ENCODE results near the gene CBL. TPM values are rescaled to one million over a fixed set of nuclear protein-coding genes. Genes with fewer than 3 reads are reported as not detected.
A peak's percentile ranks its signal among the peaks of the same experiment; 100 is the strongest.
"Not testable (repeated sequence)": the region's sequence is repeated elsewhere in the genome, so short reads cannot be mapped to it uniquely, and the experiment has no call there.

CBL gene
- total RNA-seq, 2 experiments from 2014 or later = 29.3 to 33.2 TPM

DNA sequence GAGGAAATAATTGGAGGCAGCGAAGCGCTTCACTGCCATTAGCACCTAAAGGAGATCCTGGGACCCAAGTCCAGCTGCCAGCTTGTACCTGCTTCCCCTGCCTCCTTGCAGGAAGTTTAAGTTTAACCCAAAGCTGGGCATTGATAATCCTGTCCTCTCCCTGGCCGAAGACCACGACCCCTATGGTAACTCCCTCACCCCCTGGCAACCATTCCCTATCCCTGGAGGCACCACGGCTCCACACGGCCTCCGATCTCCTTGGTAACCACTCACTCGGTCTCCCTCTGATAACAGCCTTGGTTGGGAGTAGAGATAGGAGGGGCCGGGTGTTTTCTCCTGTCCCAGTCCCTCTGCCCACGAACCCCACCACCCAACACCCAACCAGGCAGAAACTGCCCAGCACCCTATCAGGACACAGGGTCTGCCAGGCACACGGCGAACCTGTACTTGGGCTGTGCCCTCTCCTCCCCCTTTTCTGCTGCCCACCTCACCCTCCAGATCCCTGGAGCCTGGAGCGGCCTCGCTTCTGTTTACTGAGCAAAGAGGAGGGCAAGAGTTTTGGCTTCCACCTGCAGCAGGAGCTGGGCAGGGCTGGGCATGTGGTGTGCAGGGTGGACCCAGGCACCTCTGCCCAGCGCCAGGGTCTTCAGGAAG is 20.0 kb upstream of the CBL start:
- Mint-ChIP-seq H3K9me3 (ENCODE audit: low read depth) (no peaks in the 10 kb centered on the region), H3K4me1 (peaks cover 3% of the 10 kb centered on the region), H3K27me3 (no peaks in the 10 kb centered on the region), H3K27ac (no peak overlapping the region), H3K4me3 (no peak overlapping the region), H3K36me3 (ENCODE audit: low read depth) (peaks cover 9% of the 10 kb centered on the region)
- POLR2A ChIA-PET = interaction anchor here (1.1 kb wide), 1 partner anchor 17 kb away, joined by 3 read pairs; no protein-coding TSS in a partner anchor
- DNase-seq (no peak), ATAC-seq (no peak)
- intact Hi-C loops (cut with DNase I, micrococcal nuclease) = no loop called here
- CTCF ChIA-PET = interaction anchor here (0.6 kb wide), 1 partner anchor 41 kb away, joined by 3 read pairs; no protein-coding TSS in a partner anchor

- H3K27me3 Mint-ChIP-seq = no peaks in the 10 kb centered on the region
- H3K9me3 Mint-ChIP-seq (ENCODE audit: low read depth) = no peaks in the 10 kb centered on the region
- DNase-seq (no peak), ATAC-seq (no peak)
- CTCF ChIA-PET = interaction anchor here (0.5 to 0.6 kb wide), 2 partner anchors 9 to 128 kb away, joined by 3 read pairs; no protein-coding TSS in a partner anchor
- intact Hi-C loops (cut with DNase I, micrococcal nuclease) = no loop called here
- peaks cover 8% of the 10 kb centered on the region for H3K36me3 Mint-ChIP-seq (ENCODE audit: low read depth)
- H3K27ac Mint-ChIP-seq = no peak overlapping the region
- no peak overlapping the region for H3K4me3 Mint-ChIP-seq
- H3K4me1 Mint-ChIP-seq = peaks cover 3% of the 10 kb centered on the region
- POLR2A ChIA-PET = no interaction called here
Measured at GRCh38 chr11:119187123-119187892, 18.8 kb upstream of the CBL start.

- Mint-ChIP-seq H3K36me3 (ENCODE audit: low read depth) (peaks cover 6% of the 10 kb centered on the region), H3K27ac (no peak overlapping the region), H3K4me3 (no peak overlapping the region), H3K27me3 (no peaks in the 10 kb centered on the region), H3K4me1 (peaks cover 3% of the 10 kb centered on the region), H3K9me3 (ENCODE audit: low read depth) (no peaks in the 10 kb centered on the region)
- ATAC-seq (no peak), DNase-seq (no peak)
- intact Hi-C loops (cut with DNase I, micrococcal nuclease) = no loop called here
- POLR2A ChIA-PET = no interaction called here
- CTCF ChIA-PET = no interaction called here
Measured at GRCh38 chr11:119188067-119188466, 18.1 kb upstream of the CBL start.

DNA sequence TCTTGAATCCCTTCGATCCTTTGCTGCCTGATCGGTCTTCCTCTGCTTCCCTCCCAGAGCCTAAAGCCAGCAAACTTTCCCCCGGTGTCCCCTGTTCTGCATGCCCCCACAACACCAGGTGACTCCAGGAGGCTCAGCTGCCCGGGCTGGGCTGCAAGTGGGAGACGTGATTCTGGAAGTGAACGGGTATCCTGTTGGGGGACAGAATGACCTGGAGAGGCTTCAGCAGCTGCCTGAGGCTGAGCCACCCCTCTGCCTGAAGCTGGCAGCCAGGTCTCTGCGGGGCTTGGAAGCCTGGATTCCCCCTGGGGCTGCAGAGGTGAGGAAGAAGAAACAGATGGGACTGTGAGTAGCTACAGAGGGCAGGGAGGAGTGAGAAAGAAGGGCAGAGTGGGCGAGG is 17.3 kb upstream of the CBL start:
- no peak overlapping the region for H3K4me3 Mint-ChIP-seq
- H3K27ac Mint-ChIP-seq = no peak overlapping the region
- intact Hi-C loops (cut with DNase I, micrococcal nuclease) = no loop called here
- H3K9me3 Mint-ChIP-seq (ENCODE audit: low read depth) = no peaks in the 10 kb centered on the region
- H3K36me3 Mint-ChIP-seq (ENCODE audit: low read depth) = peaks cover 6% of the 10 kb centered on the region
- H3K27me3 Mint-ChIP-seq = no peaks in the 10 kb centered on the region
- ChIA-PET CTCF (interaction anchor here (0.6 kb wide), 1 partner anchor 132 kb away, joined by 3 read pairs; no protein-coding TSS in a partner anchor), POLR2A (no interaction called here)
- peaks cover 3% of the 10 kb centered on the region for H3K4me1 Mint-ChIP-seq
- no peak for DNase-seq
- ATAC-seq = no peak

DNA sequence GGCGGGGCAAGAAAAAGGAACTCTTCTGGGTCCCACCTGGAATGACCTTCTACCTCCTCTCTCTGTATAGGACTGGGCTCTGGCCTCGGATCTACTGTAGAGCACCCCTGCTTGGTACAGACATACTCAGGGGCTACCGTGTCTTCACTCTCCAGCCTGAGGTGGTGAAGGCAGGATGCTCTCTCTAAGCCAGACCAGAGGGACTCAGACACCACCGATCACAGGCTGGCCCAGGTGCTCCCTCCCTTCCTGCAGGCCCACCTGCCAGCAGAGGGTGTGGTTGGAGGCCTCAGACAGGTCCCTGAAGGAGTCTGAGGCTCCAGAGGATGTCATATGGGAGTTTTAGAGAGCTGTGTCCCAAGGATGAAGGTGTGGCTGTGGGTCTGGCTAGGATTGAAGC is 16.7 kb upstream of the CBL start:
- Mint-ChIP-seq H3K27me3 (no peaks in the 10 kb centered on the region), H3K9me3 (ENCODE audit: low read depth) (no peaks in the 10 kb centered on the region), H3K4me3 (no peak overlapping the region), H3K36me3 (ENCODE audit: low read depth) (peaks cover 4% of the 10 kb centered on the region), H3K4me1 (peaks cover under 1% of the 10 kb centered on the region), H3K27ac (no peak overlapping the region)
- DNase-seq (no peak), ATAC-seq (no peak)
- CTCF ChIA-PET = interaction anchor here (0.6 kb wide), 1 partner anchor 132 kb away, joined by 3 read pairs; no protein-coding TSS in a partner anchor
- POLR2A ChIA-PET = no interaction called here
- intact Hi-C loops (cut with DNase I, micrococcal nuclease) = no loop called here

DNA sequence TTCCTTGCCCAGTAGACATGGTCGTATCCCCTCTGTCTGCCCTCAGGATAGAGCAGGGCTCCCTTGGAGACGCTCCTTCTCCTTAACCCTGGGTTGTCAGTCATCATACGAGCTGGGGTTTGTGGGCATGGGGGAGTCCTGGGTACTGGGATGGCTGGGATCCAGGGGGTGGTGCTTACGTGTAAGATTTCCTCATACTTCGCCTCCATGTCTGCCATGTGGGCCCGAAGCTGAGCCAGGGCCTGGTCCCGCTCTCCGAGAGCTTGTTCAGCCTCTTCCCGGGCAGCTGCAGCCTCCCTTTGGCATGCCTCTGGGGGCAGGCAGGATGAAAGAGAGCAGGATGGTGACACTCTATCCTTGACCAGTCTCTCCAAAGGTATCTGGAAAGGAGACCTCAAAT is 15.6 kb upstream of the CBL start:
- H3K27me3 Mint-ChIP-seq = no peaks in the 10 kb centered on the region
- H3K27ac Mint-ChIP-seq = no peak overlapping the region
- no peaks in the 10 kb centered on the region for H3K36me3 Mint-ChIP-seq (ENCODE audit: low read depth)
- intact Hi-C loops (cut with DNase I, micrococcal nuclease) = no loop called here
- H3K4me3 Mint-ChIP-seq = no peak overlapping the region
- no peak for ATAC-seq
- CTCF ChIA-PET = interaction anchor here (0.6 to 0.7 kb wide), 2 partner anchors 26 to 36 kb away, joined by 3 to 4 read pairs; no protein-coding TSS in a partner anchor
- DNase-seq = no peak
- H3K9me3 Mint-ChIP-seq (ENCODE audit: low read depth) = no peaks in the 10 kb centered on the region
- no peaks in the 10 kb centered on the region for H3K4me1 Mint-ChIP-seq
- POLR2A ChIA-PET = interaction anchor here (0.6 kb wide), 1 partner anchor 108 kb away, joined by 3 read pairs; no protein-coding TSS in a partner anchor

DNA sequence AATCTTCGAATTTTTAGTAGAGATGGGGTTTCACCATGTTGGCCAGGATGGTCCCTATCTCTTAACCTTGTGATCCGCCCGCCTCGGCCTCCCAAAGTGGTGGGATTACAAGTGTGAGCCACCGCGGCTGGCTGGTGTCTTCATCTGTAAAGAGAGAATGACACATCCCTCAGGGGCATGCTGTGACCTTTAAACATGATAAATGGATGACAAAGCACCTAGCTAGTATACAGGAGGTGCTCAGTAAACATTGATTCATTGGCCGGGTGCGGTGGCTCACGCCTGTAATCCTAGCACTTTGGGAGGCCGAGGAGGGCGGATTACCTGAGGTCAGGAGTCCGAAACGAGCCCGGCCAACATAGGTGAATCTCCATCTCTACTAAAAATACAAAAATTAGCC is 14.9 kb upstream of the CBL start:
- H3K4me3 Mint-ChIP-seq; H3K4me1 Mint-ChIP-seq; H3K9me3 Mint-ChIP-seq (ENCODE audit: low read depth); DNase-seq; H3K27ac Mint-ChIP-seq; POLR2A ChIA-PET; H3K36me3 Mint-ChIP-seq (ENCODE audit: low read depth); intact Hi-C loops (cut with DNase I, micrococcal nuclease); H3K27me3 Mint-ChIP-seq: not testable (repeated sequence)
- ATAC-seq = peak; percentile 23
- CTCF ChIA-PET = interaction anchor here (0.6 to 0.7 kb wide), 2 partner anchors 27 to 1906 kb away, joined by 3 read pairs; no protein-coding TSS in a partner anchor

DNA sequence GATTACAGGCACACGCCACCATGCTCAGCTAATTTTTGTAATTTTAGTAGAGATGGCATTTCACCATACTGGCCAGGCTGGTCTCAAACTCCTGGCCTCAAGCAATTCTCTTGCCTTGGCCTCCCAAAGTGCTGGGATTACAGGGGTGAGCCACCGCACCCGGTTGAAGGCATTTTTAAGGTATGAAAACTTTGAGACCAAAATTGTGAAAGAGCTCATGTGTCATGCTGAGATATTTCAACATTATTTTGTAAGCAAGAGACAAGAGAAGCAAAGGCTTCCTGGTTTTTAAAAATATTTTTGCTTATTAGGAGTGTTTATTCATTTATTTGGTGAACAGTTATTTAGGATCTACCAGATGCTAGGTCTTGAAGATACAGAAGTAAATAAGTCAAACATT is 14.0 kb upstream of the CBL start:
- Mint-ChIP-seq H3K4me1 (peaks cover 2% of the 10 kb centered on the region), H3K36me3 (ENCODE audit: low read depth) (no peaks in the 10 kb centered on the region), H3K4me3 (no peak overlapping the region), H3K27me3 (no peaks in the 10 kb centered on the region), H3K27ac (no peak overlapping the region), H3K9me3 (ENCODE audit: low read depth) (no peaks in the 10 kb centered on the region)
- CTCF ChIA-PET = interaction anchor here (0.9 to 1.7 kb wide), 2 partner anchors 14 to 92 kb away, joined by 4 to 5 read pairs; partner anchors contain the start of gene CBL
- POLR2A ChIA-PET = no interaction called here
- intact Hi-C loops (cut with DNase I, micrococcal nuclease) = no loop called here
- no peak for ATAC-seq
- no peak for DNase-seq

- no peaks in the 10 kb centered on the region for H3K27me3 Mint-ChIP-seq
- no peaks in the 10 kb centered on the region for H3K9me3 Mint-ChIP-seq (ENCODE audit: low read depth)
- no peak overlapping the region for H3K4me3 Mint-ChIP-seq
- intact Hi-C loops (cut with DNase I, micrococcal nuclease) = no loop called here
- ATAC-seq (no peak), DNase-seq (no peak)
- H3K27ac Mint-ChIP-seq = no peak overlapping the region
- ChIA-PET POLR2A (no interaction called here), CTCF (interaction anchor here (0.6 to 1.7 kb wide), 2 partner anchors 13 to 109 kb away, joined by 3 to 5 read pairs; partner anchors contain the start of gene CBL)
- peaks cover 2% of the 10 kb centered on the region for H3K4me1 Mint-ChIP-seq
- H3K36me3 Mint-ChIP-seq (ENCODE audit: low read depth) = no peaks in the 10 kb centered on the region
Measured at GRCh38 chr11:119193001-119193400, 13.1 kb upstream of the CBL start.

DNA sequence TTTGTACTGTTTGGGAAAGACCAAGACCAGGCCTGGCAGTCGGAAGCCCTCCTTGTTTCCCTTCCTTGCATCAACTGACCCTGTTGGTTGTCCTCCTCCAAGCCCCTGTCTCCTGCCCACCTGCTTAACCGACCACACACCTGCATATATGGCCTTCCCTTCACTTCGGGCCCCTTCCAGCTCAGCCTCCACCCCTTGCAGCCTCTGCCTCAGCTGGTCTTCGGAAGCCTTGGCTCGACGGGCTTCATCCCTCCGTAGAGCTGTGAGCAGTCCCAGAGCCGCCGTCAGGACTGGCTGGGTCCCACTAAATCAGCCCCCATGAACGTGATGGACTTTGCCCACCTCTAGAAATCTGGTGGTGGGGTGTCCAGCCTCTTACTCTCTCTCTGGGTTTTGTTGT is 12.5 kb upstream of the CBL start:
- Mint-ChIP-seq H3K4me1 (peaks cover 2% of the 10 kb centered on the region), H3K27ac (no peak overlapping the region), H3K36me3 (ENCODE audit: low read depth) (no peaks in the 10 kb centered on the region), H3K4me3 (no peak overlapping the region), H3K27me3 (no peaks in the 10 kb centered on the region), H3K9me3 (ENCODE audit: low read depth) (no peaks in the 10 kb centered on the region)
- ATAC-seq (no peak), DNase-seq (no peak)
- POLR2A ChIA-PET = no interaction called here
- intact Hi-C loops (cut with DNase I, micrococcal nuclease) = no loop called here
- CTCF ChIA-PET = interaction anchor here (1.7 to 3.8 kb wide), 2 partner anchors 12 to 24 kb away, joined by 5 to 24 read pairs; partner anchors contain the start of gene CBL

DNA sequence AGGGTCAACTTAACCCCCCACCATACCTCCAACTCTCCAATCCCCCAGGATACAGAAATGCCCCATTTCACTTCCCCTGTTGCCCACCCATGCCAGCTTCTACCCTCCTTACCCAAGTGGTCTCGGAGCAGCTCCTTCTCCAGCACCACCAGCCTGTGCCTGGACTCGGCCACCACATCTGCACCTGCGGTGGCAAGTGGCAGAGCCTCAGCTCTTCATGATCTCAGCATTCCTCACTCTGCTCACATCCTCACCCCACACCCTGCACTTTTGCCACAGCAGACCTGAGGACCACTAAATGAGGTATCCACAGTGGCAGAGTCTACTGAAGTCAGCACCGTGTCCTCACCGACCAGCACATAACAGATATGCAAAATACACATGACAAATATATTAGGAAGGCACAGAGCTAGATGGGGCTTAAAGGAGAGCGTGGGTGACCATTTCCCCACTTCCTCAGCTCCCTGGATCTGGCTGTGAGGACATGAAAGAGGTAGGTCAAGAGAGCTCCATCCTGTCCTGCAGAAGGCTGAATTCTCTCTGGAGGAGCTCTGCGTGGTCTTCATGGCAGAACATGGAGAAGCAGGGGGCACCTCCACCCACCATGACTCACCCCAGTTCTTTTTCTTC is 11.2 kb upstream of the CBL start:
- Mint-ChIP-seq H3K27me3 (no peaks in the 10 kb centered on the region), H3K4me3 (no peak overlapping the region), H3K27ac (no peak overlapping the region), H3K4me1 (peaks cover 2% of the 10 kb centered on the region), H3K9me3 (ENCODE audit: low read depth) (no peaks in the 10 kb centered on the region), H3K36me3 (ENCODE audit: low read depth) (no peaks in the 10 kb centered on the region)
- intact Hi-C loops (cut with DNase I, micrococcal nuclease) = loop anchor here (5.0 kb wide), 2 partner anchors 68 to 88 kb away; partner anchors contain the start of gene C2CD2L (in 1 of the 2)
- ATAC-seq = no peak
- CTCF ChIA-PET = interaction anchor here (0.6 to 3.8 kb wide), 6 partner anchors 11 to 103 kb away, joined by 3 to 24 read pairs (median 3); no protein-coding TSS in a partner anchor
- no peak for DNase-seq
- POLR2A ChIA-PET = interaction anchor here (0.6 kb wide), 1 partner anchor 506 kb away, joined by 3 read pairs; no protein-coding TSS in a partner anchor
